GM12801 (cell line): ENCODE results near the gene SLC37A1.

Experiments
- TF ChIP-seq, protein P1 (sequence below): IDR thresholded peaks from one replicate; pipeline ENCODE4 v1.5.1; 2011; ENCODE audit warnings: control low read depth; ENCODE audit not compliant: insufficient read length; ENCODE audit errors: extremely low read depth

The SLC37A1 gene

DNA sequence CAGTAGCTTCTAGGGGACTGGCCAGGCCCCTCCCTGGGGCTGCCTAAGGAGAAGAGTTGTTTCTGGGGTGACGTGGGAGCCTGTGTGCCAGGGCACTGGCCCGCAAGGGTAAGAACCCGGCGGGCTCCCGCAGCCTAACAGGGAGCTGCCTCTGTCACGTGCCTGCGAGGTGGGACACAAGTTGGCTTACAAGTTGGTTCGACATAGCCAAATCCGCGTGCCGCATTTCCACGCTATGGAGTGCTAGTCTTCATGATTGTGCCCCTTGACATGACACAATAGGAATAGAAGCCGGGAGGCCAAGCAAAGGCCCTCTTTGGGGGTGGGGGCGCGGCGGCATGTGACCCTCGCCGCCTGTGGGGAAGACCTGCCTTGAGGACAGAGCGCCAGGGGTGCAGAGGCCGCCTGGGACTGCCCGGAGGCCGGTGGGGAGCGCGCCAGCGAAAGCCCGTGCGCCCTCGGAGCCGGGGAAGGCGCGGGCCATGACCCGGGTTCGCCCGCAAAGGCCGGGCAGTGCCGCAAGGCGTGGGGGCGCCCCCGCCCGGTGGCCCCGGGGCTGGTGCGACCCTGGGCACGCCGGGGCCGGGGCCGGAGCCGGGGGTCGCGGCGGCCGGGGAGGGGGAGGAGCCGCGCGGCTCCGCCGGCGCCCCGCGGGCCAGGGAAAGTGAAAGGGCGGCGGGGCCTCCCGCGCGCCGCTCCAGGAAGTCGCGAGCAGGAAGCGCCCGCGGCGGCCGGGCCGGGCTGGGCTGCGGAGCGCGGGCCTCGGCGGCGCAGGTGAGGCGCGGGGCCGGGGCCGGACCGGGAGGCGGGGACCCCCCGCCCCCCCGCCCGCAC is at the start of gene SLC37A1:
SLC37A1 (plus strand) TSS at position 702 of the 834 bp plus-strand sequence. CDS start 4,603 bp downstream, outside the sequence.
- TF ChIP-seq, protein P1, sequence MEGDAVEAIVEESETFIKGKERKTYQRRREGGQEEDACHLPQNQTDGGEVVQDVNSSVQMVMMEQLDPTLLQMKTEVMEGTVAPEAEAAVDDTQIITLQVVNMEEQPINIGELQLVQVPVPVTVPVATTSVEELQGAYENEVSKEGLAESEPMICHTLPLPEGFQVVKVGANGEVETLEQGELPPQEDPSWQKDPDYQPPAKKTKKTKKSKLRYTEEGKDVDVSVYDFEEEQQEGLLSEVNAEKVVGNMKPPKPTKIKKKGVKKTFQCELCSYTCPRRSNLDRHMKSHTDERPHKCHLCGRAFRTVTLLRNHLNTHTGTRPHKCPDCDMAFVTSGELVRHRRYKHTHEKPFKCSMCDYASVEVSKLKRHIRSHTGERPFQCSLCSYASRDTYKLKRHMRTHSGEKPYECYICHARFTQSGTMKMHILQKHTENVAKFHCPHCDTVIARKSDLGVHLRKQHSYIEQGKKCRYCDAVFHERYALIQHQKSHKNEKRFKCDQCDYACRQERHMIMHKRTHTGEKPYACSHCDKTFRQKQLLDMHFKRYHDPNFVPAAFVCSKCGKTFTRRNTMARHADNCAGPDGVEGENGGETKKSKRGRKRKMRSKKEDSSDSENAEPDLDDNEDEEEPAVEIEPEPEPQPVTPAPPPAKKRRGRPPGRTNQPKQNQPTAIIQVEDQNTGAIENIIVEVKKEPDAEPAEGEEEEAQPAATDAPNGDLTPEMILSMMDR, result no peak

DNA sequence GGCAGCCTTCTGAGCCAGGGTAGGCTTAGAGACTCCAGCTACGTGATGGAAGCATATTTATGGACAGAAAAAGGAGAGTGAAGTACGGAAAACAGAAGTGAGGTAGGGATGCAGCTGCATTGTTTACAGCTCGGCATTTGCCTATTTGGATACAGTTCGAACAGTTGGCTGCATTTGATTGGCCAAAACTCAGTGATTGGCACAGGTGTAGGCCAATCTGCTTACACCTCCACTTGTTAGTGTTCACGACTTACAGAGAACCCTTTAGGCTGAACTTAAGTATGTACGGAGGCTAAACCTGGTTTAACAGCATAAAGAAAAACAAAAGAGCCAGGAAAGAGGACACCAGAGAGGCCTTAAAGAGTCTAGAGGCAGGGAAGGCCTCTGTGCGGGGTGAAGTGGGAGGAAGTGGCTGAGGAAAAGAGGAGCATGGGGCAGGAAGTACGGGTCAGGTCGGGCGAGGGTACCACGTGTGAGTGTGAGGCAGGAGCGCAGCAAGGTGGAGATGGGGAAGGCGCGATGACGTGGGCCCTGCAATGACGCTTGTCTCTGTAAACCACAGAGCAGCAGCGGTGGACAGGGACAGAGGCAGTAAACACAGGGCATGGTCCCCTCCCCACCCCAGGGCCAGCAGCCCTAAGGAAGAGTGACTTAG is 49.7 kb upstream of the SLC37A1 start:
- TF ChIP-seq, protein P1, result no peak

DNA sequence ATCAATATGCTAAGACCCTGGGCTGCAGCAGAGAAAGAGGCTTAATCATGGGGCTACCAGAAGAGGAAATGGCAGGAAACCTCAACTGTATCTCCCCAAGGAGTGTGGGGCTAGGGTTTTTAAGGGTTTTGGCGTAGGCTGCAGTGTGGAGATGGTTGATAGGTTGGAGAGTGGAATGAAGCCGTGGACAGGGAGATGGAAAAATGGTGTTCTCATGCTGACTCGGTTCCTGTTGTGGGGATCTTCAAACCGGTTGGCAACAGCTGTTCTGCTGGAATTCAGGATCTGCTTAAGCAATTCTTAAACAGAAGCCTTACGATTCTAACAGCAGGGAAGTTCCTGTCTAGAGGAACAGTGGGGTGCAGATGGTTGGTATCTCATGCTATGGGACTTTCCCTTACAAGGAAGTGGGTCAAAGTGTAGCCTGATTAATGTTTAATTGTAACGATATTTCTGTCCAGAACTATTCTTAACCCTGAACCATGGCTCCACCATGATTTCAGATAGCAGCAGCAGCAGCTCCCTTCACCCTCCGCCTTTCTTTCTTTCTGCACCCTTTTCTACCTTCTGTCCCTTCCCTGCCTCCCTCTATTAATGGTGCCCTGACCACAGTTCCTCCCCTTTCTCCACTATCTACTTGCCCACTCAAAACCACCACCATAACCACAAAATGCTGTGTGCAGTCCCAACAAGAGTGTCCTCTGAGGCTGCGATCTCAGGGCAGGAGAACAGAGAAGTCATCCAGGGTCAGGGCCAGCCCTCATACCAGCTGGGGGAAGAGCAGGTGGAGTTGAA is 48.4 kb upstream of the SLC37A1 start:
- TF ChIP-seq, protein P1, result no peak

DNA sequence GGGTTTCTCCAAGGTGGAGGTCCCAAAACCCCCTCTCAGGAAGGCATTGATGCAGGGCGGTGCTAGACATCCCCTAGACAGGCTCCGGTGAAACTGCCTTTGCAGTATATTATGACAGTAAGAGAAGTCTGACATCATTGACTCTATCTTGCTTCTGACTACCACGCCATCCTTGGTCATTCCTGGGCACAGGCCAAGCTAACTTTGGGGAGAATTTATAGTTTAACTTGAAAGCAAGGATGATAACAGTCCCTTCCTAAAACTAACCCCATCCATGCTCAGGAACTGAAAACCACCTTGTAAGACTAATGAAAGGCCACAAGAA is 47.9 kb upstream of the SLC37A1 start:
- TF ChIP-seq, protein P1, result no peak

DNA sequence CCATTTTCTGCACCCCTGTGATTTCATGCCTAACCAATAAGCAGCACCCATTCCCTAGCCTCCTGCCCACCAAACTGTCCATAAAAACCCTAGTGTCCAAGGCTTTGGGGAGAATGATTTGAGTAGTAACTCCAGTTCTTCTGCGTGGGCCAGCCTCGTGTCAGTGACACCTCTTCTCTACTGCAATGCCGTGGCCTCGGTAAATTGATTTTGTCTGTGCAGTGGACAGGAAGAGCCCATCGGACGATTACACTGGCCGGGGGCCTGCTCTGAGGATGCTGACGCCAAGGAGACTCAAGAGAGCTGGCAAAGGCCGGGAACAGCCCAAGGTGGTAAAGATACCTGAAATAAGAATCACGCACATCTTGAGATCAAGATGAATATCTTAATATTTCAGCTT is 47.0 kb upstream of the SLC37A1 start:
- TF ChIP-seq, protein P1, result no peak

DNA sequence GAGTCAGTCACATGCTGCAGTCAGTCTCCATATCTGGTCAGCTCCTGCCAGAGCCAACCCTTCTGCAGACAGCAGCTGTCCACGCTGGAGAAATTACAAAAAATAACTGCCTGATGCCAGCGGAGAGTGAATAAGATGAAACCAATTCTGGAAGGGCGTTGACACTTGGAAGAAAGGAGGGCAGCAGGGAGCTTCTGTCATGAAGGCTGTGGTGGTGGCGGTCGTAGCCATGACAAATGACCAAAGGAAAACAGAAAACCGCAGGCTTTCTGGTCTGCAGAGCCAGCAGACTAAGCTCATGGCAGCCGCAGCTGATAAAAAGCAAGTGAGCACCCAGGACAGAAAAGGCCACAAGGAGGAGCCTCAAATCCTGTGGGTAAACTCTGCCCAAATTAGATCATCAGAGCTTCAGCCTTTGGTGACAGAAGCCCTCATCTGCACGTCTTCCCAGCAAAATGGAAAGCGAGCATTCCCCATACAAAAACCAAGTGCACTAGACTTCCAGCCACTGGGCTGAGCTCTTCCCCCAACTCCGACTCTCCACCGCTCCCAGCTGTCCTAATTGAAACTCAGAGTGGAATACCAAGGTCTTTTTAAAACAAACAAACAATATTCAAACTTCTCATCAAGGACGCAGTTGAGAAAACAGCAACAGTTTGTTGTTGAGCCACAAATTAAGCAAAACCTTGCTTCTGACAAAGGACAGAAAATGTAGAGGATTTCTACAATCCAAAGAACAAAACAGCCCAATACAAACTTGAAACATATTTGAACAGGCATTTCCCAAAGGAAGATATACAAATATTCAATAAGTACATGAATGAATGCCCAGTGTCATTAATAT is 46.3 kb upstream of the SLC37A1 start:
- TF ChIP-seq, protein P1, result no peak
